ENCODE data around the gene TCF12. TPM values are rescaled to one million over a fixed set of nuclear protein-coding genes. Genes with fewer than 3 reads are reported as not detected.

Gene TCF12
- total and polyA plus RNA-seq, 2 donors (not counting 3 experiments of a cell fraction or from before 2014, with no cell fraction given): 72.1 to 133 TPM

GRCh38 chr15:57290187-57290586 is 371.7 kb downstream of the TCF12 start:
- Histone ChIP-seq H3K4me3 (replicated peaks in 1 of 3; ENCODE audit: insufficient read depth in 1 of 3, low read depth in 1 of 3, low read length in 3 of 3) (no peak overlapping the region), H3K4me2 (ENCODE audit: insufficient read depth, low read length) (no peak overlapping the region), H4K20me1 (replicated peaks; ENCODE audit: control insufficient read depth, extremely low read depth, insufficient read depth, low read length) (no peaks in the 10 kb centered on the region), H3K79me2 (ENCODE audit: control insufficient read depth, insufficient read depth, low read length) (no peaks in the 10 kb centered on the region), H3K27ac (ENCODE audit: insufficient read depth, low read depth, low read length) (no peak overlapping the region), H3K9ac (replicated peaks; ENCODE audit: extremely low read depth, insufficient read depth, low read length) (no peak overlapping the region), H3K9me3 (replicated peaks; ENCODE audit: control insufficient read depth, insufficient read depth, low read length) (no peaks in the 10 kb centered on the region), H3K4me1 (ENCODE audit: control insufficient read depth, extremely low read depth, insufficient read depth, low read length) (no peaks in the 10 kb centered on the region), H2AFZ (ENCODE audit: low read depth, low read length) (no peak overlapping the region), H3K27me3 (ENCODE audit: control insufficient read depth in 2 of 2, insufficient read depth in 2 of 2, low read length in 2 of 2) (no peaks in the 10 kb centered on the region), H3K36me3 (ENCODE audit: control insufficient read depth in 2 of 2, extremely low read depth in 1 of 2, insufficient read depth in 2 of 2, low read length in 2 of 2) (peaks cover 6 to 12% of the 10 kb centered on the region in 2 experiments), H3K9me1 (replicated peaks; ENCODE audit: control insufficient read depth, extremely low read depth, insufficient read depth, low read length) (no peaks in the 10 kb centered on the region)
- DNase-seq (ENCODE audit: low read depth, low spot score) (no peak), FAIRE-seq (no peak)
- BruUV-seq (replicated peaks): no TSS peak
- ChIA-PET CTCF (interaction anchor here (1.0 to 1.3 kb wide), 3 partner anchors 10 to 32 kb away, joined by 3 to 5 read pairs (median 3); no protein-coding TSS in a partner anchor), POLR2A (no interaction called here)
- dilution Hi-C loops (cut with MboI; ENCODE audit: extremely low pct_ligation_motif_present, low sequenced_read_pairs) (no loop called here), intact Hi-C loops (cut with micrococcal nuclease) (no loop called here)
- TF ChIP-seq MYC (IDR thresholded peaks at IDR 0.05; ENCODE audit: low read depth, low read length) (no peak), MAX (IDR thresholded peaks at IDR 0.05; ENCODE audit: insufficient read depth, insufficient read length) (no peak), JUN (IDR thresholded peaks at IDR 0.05; ENCODE audit: borderline replicate concordance, insufficient read depth, insufficient read length, low read depth) (no peak), FOS (IDR thresholded peaks at IDR 0.05; ENCODE audit: borderline replicate concordance, insufficient read depth, low read length) (no peak), GATA2 (IDR thresholded peaks at IDR 0.05; ENCODE audit: insufficient read depth, insufficient read length, low read depth, low read length) (no peak), CTCF (IDR thresholded peaks at IDR 0.05; ENCODE audit: extremely low read depth in 1 of 2, insufficient read depth in 1 of 2, low read depth in 1 of 2, low read length in 2 of 2) (no peak), POLR2A (IDR thresholded peaks at IDR 0.05; ENCODE audit: low read depth, low read length) (no peak), POLR2AphosphoS5 (IDR thresholded peaks at IDR 0.05; ENCODE audit: insufficient read depth, low read depth, low read length) (no peak), EZH2 (IDR thresholded peaks at IDR 0.05; ENCODE audit: borderline replicate concordance, low read depth, low read length, severe bottlenecking) (no peak)
